Fibroblast of lung (primary cell): ENCODE measurements around the gene CFAP97D1. TPM values are rescaled to one million over a fixed set of nuclear protein-coding genes. Genes with fewer than 3 reads are reported as not detected.
A peak's percentile ranks its signal among the peaks of the same experiment; 100 is the strongest.

Source experiments
- DNase-seq, 2 donors: peaks; one replicate each; pipeline versions ENCODE4 v3.0.0 to v3.0.0-alpha.2; 2010; ENCODE audit warnings: low read depth in 2 of 2
- H2AFZ ChIP-seq: 2 replicates; pipeline ENCODE4 v1.5.1; 2012; ENCODE audit warnings: low read length, control low read depth, inconsistent platforms
- H3K27ac ChIP-seq: 2 replicates; pipeline ENCODE4 v1.5.1; 2011; ENCODE audit warnings: low read length, control low read depth; ENCODE audit not compliant: insufficient read depth
- H3K27me3 ChIP-seq: 2 replicates; pipeline ENCODE4 v1.5.1; 2011; ENCODE audit warnings: mild to moderate bottlenecking, low read length; ENCODE audit not compliant: control insufficient read depth, insufficient read depth
- H3K36me3 ChIP-seq: 2 replicates; pipeline ENCODE4 v1.5.1; 2011; ENCODE audit warnings: low read length; ENCODE audit not compliant: control insufficient read depth, insufficient read depth
- H3K4me1 ChIP-seq: 2 replicates; pipeline ENCODE4 v1.5.1; 2011; ENCODE audit warnings: low read length; ENCODE audit not compliant: control insufficient read depth, insufficient read depth; ENCODE audit errors: extremely low read depth
- H3K4me2 ChIP-seq: 2 replicates; pipeline ENCODE4 v1.5.1; 2011; ENCODE audit warnings: low read length, control low read depth; ENCODE audit not compliant: insufficient read depth; ENCODE audit errors: extremely low read depth
- H3K4me3 ChIP-seq, 4 experiments: fragments of 200-600 bp in 1 of 4; sonication (generic) in 1 of 4; replicated peaks in 1 of 4; 2 replicates each; pipeline ENCODE4 v1.5.1; 2011 to 2016; ENCODE audit warnings: low read length in 4 of 4, low read depth in 3 of 4, mild to moderate bottlenecking in 3 of 4, control low read depth in 2 of 4, inconsistent platforms in 1 of 4, mixed read lengths in 1 of 4; ENCODE audit not compliant: insufficient read depth in 1 of 4; ENCODE audit errors: control extremely low read depth in 1 of 4
- H3K79me2 ChIP-seq: 2 replicates; pipeline ENCODE4 v1.5.1; 2012; ENCODE audit warnings: mild to moderate bottlenecking, low read length, inconsistent platforms; ENCODE audit not compliant: control insufficient read depth, insufficient read depth
- H3K9ac ChIP-seq: 2 replicates; pipeline ENCODE4 v1.5.1; 2011; ENCODE audit warnings: mild to moderate bottlenecking, low read length, control low read depth; ENCODE audit not compliant: insufficient read depth
- H3K9me3 ChIP-seq: 2 replicates; pipeline ENCODE4 v1.5.1; 2012; ENCODE audit warnings: low read depth, low read length; ENCODE audit not compliant: control insufficient read depth, insufficient read depth
- H4K20me1 ChIP-seq: 2 replicates; pipeline ENCODE4 v1.5.1; 2011; ENCODE audit warnings: low read length; ENCODE audit not compliant: control insufficient read depth, insufficient read depth; ENCODE audit errors: extremely low read depth
- CTCF ChIP-seq, 2 donors: IDR thresholded peaks in 1 of 2; conservative IDR thresholded peaks in 1 of 2; 1 replicate in 1 of 2; 2 replicates in 1 of 2; pipeline ENCODE4 v1.5.1; 2011 to 2012; ENCODE audit warnings: low read length in 2 of 2, control low read depth in 1 of 2, inconsistent platforms in 1 of 2, low read depth in 1 of 2, mild to moderate bottlenecking in 1 of 2
- EZH2 ChIP-seq: IDR thresholded peaks from 2 replicates; pipeline ENCODE4 v1.5.1; 2012; ENCODE audit warnings: low read length, control low read depth, mild to moderate bottlenecking; ENCODE audit errors: missing control alignments
- polyA plus RNA-seq, 2 donors: library from polyadenylated mRNA; depleted of rRNA in 1 of 2; stranded (reverse) in 1 of 2; unstranded in 1 of 2; fragments of >200 nt; gene quantifications; 2 replicates each; pipeline ENCODE4 v1.2.1, GENCODE V29; 2011 to 2012; ENCODE audit warnings: missing spikeins in 1 of 2
- total RNA-seq: library from RNA; depleted of rRNA; stranded (reverse); fragments of >200 nt; gene quantifications from 2 replicates; pipeline ENCODE4 v1.2.1, GENCODE V29; 2014

Gene CFAP97D1
- total and polyA plus RNA-seq, 2 donors (not counting 1 experiment from before 2014, with no cell fraction given) = under 0.01 to 0.02 TPM

GRCh38 chr17:43760254-43760852, 19.9 kb upstream of the CFAP97D1 start:
- Histone ChIP-seq H3K4me2 (no peak overlapping the region), H3K36me3 (no peaks in the 10 kb centered on the region), H3K4me1 (no peaks in the 10 kb centered on the region), H4K20me1 (no peaks in the 10 kb centered on the region), H3K4me3 (no peak overlapping the region), H3K9me3 (no peaks in the 10 kb centered on the region), H3K27ac (no peak overlapping the region), H3K9ac (no peak overlapping the region), H3K27me3 (peaks cover 14% of the 10 kb centered on the region), H3K79me2 (no peaks in the 10 kb centered on the region), H2AFZ (no peak overlapping the region)
- TF ChIP-seq EZH2 (no peak), CTCF (conservative IDR thresholded peaks at IDR 0.05 in 1 of 2, IDR thresholded peaks at IDR 0.05 in 1 of 2; ENCODE audit: low read depth in 1 of 2, low read length in 2 of 2) (peak; percentile 99 to 100)
- DNase-seq = peak; percentile 80 to 91

GRCh38 chr17:43766413-43767052, 13.7 kb upstream of the CFAP97D1 start:
- peak; percentile 28 to 47 for DNase-seq
- H4K20me1 ChIP-seq = no peaks in the 10 kb centered on the region
- H2AFZ ChIP-seq = no peak overlapping the region
- no peak overlapping the region for H3K27ac ChIP-seq
- H3K4me1 ChIP-seq = no peaks in the 10 kb centered on the region
- H3K27me3 ChIP-seq = no peaks in the 10 kb centered on the region
- H3K79me2 ChIP-seq = no peaks in the 10 kb centered on the region
- H3K9ac ChIP-seq = no peak overlapping the region
- no peaks in the 10 kb centered on the region for H3K9me3 ChIP-seq
- TF ChIP-seq EZH2 (no peak), CTCF (conservative IDR thresholded peaks at IDR 0.05 in 1 of 2, IDR thresholded peaks at IDR 0.05 in 1 of 2; ENCODE audit: low read depth in 1 of 2, low read length in 2 of 2) (peak; percentile 60 to 92)
- peaks cover 3% of the 10 kb centered on the region for H3K36me3 ChIP-seq
- no peak overlapping the region for H3K4me2 ChIP-seq
- no peak overlapping the region for H3K4me3 ChIP-seq

GRCh38 chr17:43767053-43767712, 13.1 kb upstream of the CFAP97D1 start:
- TF ChIP-seq CTCF (conservative IDR thresholded peaks at IDR 0.05 in 1 of 2, IDR thresholded peaks at IDR 0.05 in 1 of 2; ENCODE audit: low read depth in 1 of 2, low read length in 2 of 2) (no peak), EZH2 (no peak)
- no peak overlapping the region for H3K4me3 ChIP-seq
- no peak overlapping the region for H3K4me2 ChIP-seq
- no peak overlapping the region for H3K27ac ChIP-seq
- no peaks in the 10 kb centered on the region for H3K9me3 ChIP-seq
- H3K27me3 ChIP-seq = no peaks in the 10 kb centered on the region
- no peak overlapping the region for H3K9ac ChIP-seq
- peaks cover 3% of the 10 kb centered on the region for H3K36me3 ChIP-seq
- no peak for DNase-seq
- no peaks in the 10 kb centered on the region for H3K4me1 ChIP-seq
- no peaks in the 10 kb centered on the region for H3K79me2 ChIP-seq
- no peaks in the 10 kb centered on the region for H4K20me1 ChIP-seq
- no peak overlapping the region for H2AFZ ChIP-seq
